ENCODE data around the gene CFAP299. TPM values are rescaled to one million over a fixed set of nuclear protein-coding genes. Genes with fewer than 3 reads are reported as not detected.

Gene CFAP299
- total and polyA plus RNA-seq, 2 donors (not counting 3 experiments of a cell fraction or from before 2014, with no cell fraction given): not detected

GRCh38 chr4:81003597-81004111 lies 668.1 kb downstream of the CFAP299 start:
- Histone ChIP-seq H3K36me3 (ENCODE audit: control insufficient read depth in 2 of 2, extremely low read depth in 1 of 2, insufficient read depth in 2 of 2, low read length in 2 of 2) (no peaks in the 10 kb centered on the region), H3K79me2 (ENCODE audit: control insufficient read depth, insufficient read depth, low read length) (no peaks in the 10 kb centered on the region), H4K20me1 (replicated peaks; ENCODE audit: control insufficient read depth, extremely low read depth, insufficient read depth, low read length) (no peaks in the 10 kb centered on the region), H3K4me3 (replicated peaks in 1 of 3; ENCODE audit: insufficient read depth in 1 of 3, low read depth in 1 of 3, low read length in 3 of 3) (no peak overlapping the region), H2AFZ (ENCODE audit: low read depth, low read length) (no peak overlapping the region), H3K27me3 (ENCODE audit: control insufficient read depth in 2 of 2, insufficient read depth in 2 of 2, low read length in 2 of 2) (no peaks in the 10 kb centered on the region), H3K9me1 (replicated peaks; ENCODE audit: control insufficient read depth, extremely low read depth, insufficient read depth, low read length) (no peaks in the 10 kb centered on the region), H3K9me3 (replicated peaks; ENCODE audit: control insufficient read depth, insufficient read depth, low read length) (no peaks in the 10 kb centered on the region), H3K27ac (ENCODE audit: insufficient read depth, low read depth, low read length) (no peak overlapping the region), H3K9ac (replicated peaks; ENCODE audit: extremely low read depth, insufficient read depth, low read length) (no peak overlapping the region), H3K4me1 (ENCODE audit: control insufficient read depth, extremely low read depth, insufficient read depth, low read length) (no peaks in the 10 kb centered on the region), H3K4me2 (ENCODE audit: insufficient read depth, low read length) (no peak overlapping the region)
- intact Hi-C loops (cut with micrococcal nuclease): no loop called here
- POLR2A ChIA-PET: no interaction called here
- TF ChIP-seq JUN (IDR thresholded peaks at IDR 0.05; ENCODE audit: borderline replicate concordance, insufficient read depth, insufficient read length, low read depth) (no peak), MAX (IDR thresholded peaks at IDR 0.05; ENCODE audit: insufficient read depth, insufficient read length) (no peak), POLR2A (IDR thresholded peaks at IDR 0.05; ENCODE audit: low read depth, low read length) (no peak), POLR2AphosphoS5 (IDR thresholded peaks at IDR 0.05; ENCODE audit: insufficient read depth, low read depth, low read length) (no peak), FOS (IDR thresholded peaks at IDR 0.05; ENCODE audit: borderline replicate concordance, insufficient read depth, low read length) (no peak), EZH2 (IDR thresholded peaks at IDR 0.05; ENCODE audit: borderline replicate concordance, low read depth, low read length, severe bottlenecking) (no peak), GATA2 (IDR thresholded peaks at IDR 0.05; ENCODE audit: insufficient read depth, insufficient read length, low read depth, low read length) (no peak), MYC (IDR thresholded peaks at IDR 0.05; ENCODE audit: low read depth, low read length) (no peak)
- TF ChIP-seq, protein P1, sequence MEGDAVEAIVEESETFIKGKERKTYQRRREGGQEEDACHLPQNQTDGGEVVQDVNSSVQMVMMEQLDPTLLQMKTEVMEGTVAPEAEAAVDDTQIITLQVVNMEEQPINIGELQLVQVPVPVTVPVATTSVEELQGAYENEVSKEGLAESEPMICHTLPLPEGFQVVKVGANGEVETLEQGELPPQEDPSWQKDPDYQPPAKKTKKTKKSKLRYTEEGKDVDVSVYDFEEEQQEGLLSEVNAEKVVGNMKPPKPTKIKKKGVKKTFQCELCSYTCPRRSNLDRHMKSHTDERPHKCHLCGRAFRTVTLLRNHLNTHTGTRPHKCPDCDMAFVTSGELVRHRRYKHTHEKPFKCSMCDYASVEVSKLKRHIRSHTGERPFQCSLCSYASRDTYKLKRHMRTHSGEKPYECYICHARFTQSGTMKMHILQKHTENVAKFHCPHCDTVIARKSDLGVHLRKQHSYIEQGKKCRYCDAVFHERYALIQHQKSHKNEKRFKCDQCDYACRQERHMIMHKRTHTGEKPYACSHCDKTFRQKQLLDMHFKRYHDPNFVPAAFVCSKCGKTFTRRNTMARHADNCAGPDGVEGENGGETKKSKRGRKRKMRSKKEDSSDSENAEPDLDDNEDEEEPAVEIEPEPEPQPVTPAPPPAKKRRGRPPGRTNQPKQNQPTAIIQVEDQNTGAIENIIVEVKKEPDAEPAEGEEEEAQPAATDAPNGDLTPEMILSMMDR (IDR thresholded peaks at IDR 0.05; ENCODE audit: extremely low read depth in 1 of 2, insufficient read depth in 1 of 2, low read depth in 1 of 2, low read length in 2 of 2): no peak
- dilution Hi-C loops (cut with MboI; ENCODE audit: extremely low pct_ligation_motif_present, low sequenced_read_pairs): no loop called here
- no peak for FAIRE-seq
- no peak for DNase-seq (ENCODE audit: low read depth, low spot score)
- CTCF ChIA-PET: no interaction called here
- no TSS peak for BruUV-seq (replicated peaks)

Data from endothelial cell of umbilical vein (primary cell).